ENCODE measurements around the gene TNS3.
A peak's percentile ranks its signal among the peaks of the same experiment; 100 is the strongest.

TNS3 gene

GRCh38 chr7:47602272-47603004 lies 20.5 kb upstream of the TNS3 start:
- peak overlapping the region in 1 of 2 experiments; percentile 8 for H3K14ac ChIP-seq (ENCODE audit: low read length in 2 of 2)
- peak overlapping the region; percentile 82 to 96 for H3K18ac ChIP-seq (ENCODE audit: low read depth in 1 of 2, low read length in 2 of 2)
- H3K27ac ChIP-seq (ENCODE audit: low read length, poor library complexity, severe bottlenecking) = peak overlapping the region; percentile 97
- H2BK12ac ChIP-seq (ENCODE audit: low read length in 2 of 2) = peak overlapping the region; percentile 66 to 97
- H3K4me2 ChIP-seq (ENCODE audit: low read length, poor library complexity, severe bottlenecking) = no peak overlapping the region
- peak; percentile 42 for DNase-seq
- no peak overlapping the region for H3K23ac ChIP-seq (ENCODE audit: low read length in 2 of 2)
- H2BK120ac ChIP-seq (ENCODE audit: low read depth, low read length) = peak overlapping the region; percentile 90
- H3K4me1 ChIP-seq (ENCODE audit: control insufficient read depth, insufficient read depth, low read depth, low read length) = peaks cover 21% of the 10 kb centered on the region
- H2BK5ac ChIP-seq (ENCODE audit: low read depth, low read length, poor library complexity, severe bottlenecking) = no peak overlapping the region
- peaks cover 0 to 3% of the 10 kb centered on the region in 2 experiments for H3K36me3 ChIP-seq (ENCODE audit: control insufficient read depth in 1 of 2, insufficient read depth in 2 of 2, low read depth in 1 of 2, low read length in 2 of 2)
- H3K27me3 ChIP-seq (ENCODE audit: control insufficient read depth in 1 of 2, insufficient read depth in 1 of 2, low read length in 2 of 2) = no peaks in the 10 kb centered on the region
- H4K8ac ChIP-seq (ENCODE audit: low read length) = peak overlapping the region; percentile 81
- no peak overlapping the region for H3K9ac ChIP-seq (ENCODE audit: low read length)
- H2AK5ac ChIP-seq (ENCODE audit: low read length, severe bottlenecking) = peak overlapping the region; percentile 73
- H3K9me3 ChIP-seq (ENCODE audit: control insufficient read depth, low read length) = peaks cover 6% of the 10 kb centered on the region
- 56% methylated on average over 3 of the region's 7 CpGs for WGBS
- H2AFZ ChIP-seq (ENCODE audit: low read depth, low read length) = no peak overlapping the region
- H3K4ac ChIP-seq (ENCODE audit: low read depth in 1 of 2, low read length in 2 of 2) = peak overlapping the region; percentile 73 to 91
- no peaks in the 10 kb centered on the region for H3K79me1 ChIP-seq (replicated peaks; ENCODE audit: low read length, poor library complexity, severe bottlenecking)
- peak overlapping the region; percentile 98 for H4K91ac ChIP-seq (ENCODE audit: low read length)
- no peak overlapping the region for H3K4me3 ChIP-seq (ENCODE audit: insufficient read depth in 1 of 2, low read depth in 1 of 2, low read length in 2 of 2)
- no peak overlapping the region for H2BK15ac ChIP-seq (ENCODE audit: low read depth, poor library complexity, severe bottlenecking)

- Histone ChIP-seq H3K27ac (ENCODE audit: low read length, poor library complexity, severe bottlenecking) (peak overlapping the region; percentile 97), H4K91ac (ENCODE audit: low read length) (peak overlapping the region; percentile 98), H3K14ac (ENCODE audit: low read length in 2 of 2) (no peak overlapping the region), H2AK5ac (ENCODE audit: low read length, severe bottlenecking) (peak overlapping the region; percentile 79), H3K18ac (ENCODE audit: low read depth in 1 of 2, low read length in 2 of 2) (peak overlapping the region; percentile 79 to 91), H3K4me1 (ENCODE audit: control insufficient read depth, insufficient read depth, low read depth, low read length) (peaks cover 21% of the 10 kb centered on the region), H3K4me2 (ENCODE audit: low read length, poor library complexity, severe bottlenecking) (no peak overlapping the region), H3K9me3 (ENCODE audit: control insufficient read depth, low read length) (peaks cover 9% of the 10 kb centered on the region), H3K9ac (ENCODE audit: low read length) (no peak overlapping the region), H3K4me3 (ENCODE audit: insufficient read depth in 1 of 2, low read depth in 1 of 2, low read length in 2 of 2) (no peak overlapping the region), H3K36me3 (ENCODE audit: control insufficient read depth in 1 of 2, insufficient read depth in 2 of 2, low read depth in 1 of 2, low read length in 2 of 2) (peaks cover 0 to 3% of the 10 kb centered on the region in 2 experiments), H3K4ac (ENCODE audit: low read depth in 1 of 2, low read length in 2 of 2) (peak overlapping the region; percentile 62 to 91), H2AFZ (ENCODE audit: low read depth, low read length) (no peak overlapping the region), H2BK120ac (ENCODE audit: low read depth, low read length) (peak overlapping the region; percentile 90), H3K23ac (ENCODE audit: low read length in 2 of 2) (no peak overlapping the region), H4K8ac (ENCODE audit: low read length) (peak overlapping the region; percentile 75), H2BK12ac (ENCODE audit: low read length in 2 of 2) (peak overlapping the region in 1 of 2 experiments; percentile 73), H3K27me3 (ENCODE audit: control insufficient read depth in 1 of 2, insufficient read depth in 1 of 2, low read length in 2 of 2) (no peaks in the 10 kb centered on the region), H2BK5ac (ENCODE audit: low read depth, low read length, poor library complexity, severe bottlenecking) (no peak overlapping the region), H3K79me1 (replicated peaks; ENCODE audit: low read length, poor library complexity, severe bottlenecking) (no peaks in the 10 kb centered on the region), H2BK15ac (ENCODE audit: low read depth, poor library complexity, severe bottlenecking) (peak overlapping the region; percentile 80)
- WGBS = 20% methylated on average over 2 of the region's 2 CpGs
- DNase-seq = no peak
Observed at GRCh38 chr7:47601881-47602249, 20.0 kb upstream of the TNS3 start.

GRCh38 chr7:47601119-47601880 lies 19.4 kb upstream of the TNS3 start:
- Histone ChIP-seq H4K8ac (ENCODE audit: low read length) (peak overlapping the region; percentile 75), H2BK15ac (ENCODE audit: low read depth, poor library complexity, severe bottlenecking) (peak overlapping the region; percentile 80), H3K27me3 (ENCODE audit: control insufficient read depth in 1 of 2, insufficient read depth in 1 of 2, low read length in 2 of 2) (no peaks in the 10 kb centered on the region), H3K36me3 (ENCODE audit: control insufficient read depth in 1 of 2, insufficient read depth in 2 of 2, low read depth in 1 of 2, low read length in 2 of 2) (peaks cover 0 to 3% of the 10 kb centered on the region in 2 experiments), H2AFZ (ENCODE audit: low read depth, low read length) (no peak overlapping the region), H3K23ac (ENCODE audit: low read length in 2 of 2) (no peak overlapping the region), H3K18ac (ENCODE audit: low read depth in 1 of 2, low read length in 2 of 2) (peak overlapping the region; percentile 79 to 91), H3K9me3 (ENCODE audit: control insufficient read depth, low read length) (peaks cover 14% of the 10 kb centered on the region), H2BK120ac (ENCODE audit: low read depth, low read length) (peak overlapping the region; percentile 66), H2AK5ac (ENCODE audit: low read length, severe bottlenecking) (peak overlapping the region; percentile 79), H4K91ac (ENCODE audit: low read length) (peak overlapping the region; percentile 98), H3K9ac (ENCODE audit: low read length) (peak overlapping the region; percentile 44), H3K4me1 (ENCODE audit: control insufficient read depth, insufficient read depth, low read depth, low read length) (peaks cover 21% of the 10 kb centered on the region), H2BK12ac (ENCODE audit: low read length in 2 of 2) (peak overlapping the region; percentile 52 to 73), H3K4ac (ENCODE audit: low read depth in 1 of 2, low read length in 2 of 2) (peak overlapping the region; percentile 84 to 85), H3K14ac (ENCODE audit: low read length in 2 of 2) (no peak overlapping the region), H2BK5ac (ENCODE audit: low read depth, low read length, poor library complexity, severe bottlenecking) (peak overlapping the region; percentile 59), H3K27ac (ENCODE audit: low read length, poor library complexity, severe bottlenecking) (peak overlapping the region; percentile 97), H3K4me2 (ENCODE audit: low read length, poor library complexity, severe bottlenecking) (peak overlapping the region; percentile 31), H3K79me1 (replicated peaks; ENCODE audit: low read length, poor library complexity, severe bottlenecking) (no peaks in the 10 kb centered on the region), H3K4me3 (ENCODE audit: insufficient read depth in 1 of 2, low read depth in 1 of 2, low read length in 2 of 2) (peak overlapping the region in 1 of 2 experiments; percentile 20)
- DNase-seq = peak; percentile 94
- 10% methylated on average over 4 of the region's 4 CpGs for WGBS

All from mesenchymal stem cell (in vitro differentiated cells and primary cell).